GM12873 (cell line): ENCODE results near the gene PALLD.

Source experiments
- TF ChIP-seq, protein P1 (sequence below): IDR thresholded peaks from 2 replicates; pipeline ENCODE4 v1.5.1; 2012; ENCODE audit warnings: low read depth, mild to moderate bottlenecking, moderate library complexity, low read length, control low read depth; ENCODE audit not compliant: insufficient read depth; ENCODE audit errors: missing control alignments

The PALLD gene

DNA sequence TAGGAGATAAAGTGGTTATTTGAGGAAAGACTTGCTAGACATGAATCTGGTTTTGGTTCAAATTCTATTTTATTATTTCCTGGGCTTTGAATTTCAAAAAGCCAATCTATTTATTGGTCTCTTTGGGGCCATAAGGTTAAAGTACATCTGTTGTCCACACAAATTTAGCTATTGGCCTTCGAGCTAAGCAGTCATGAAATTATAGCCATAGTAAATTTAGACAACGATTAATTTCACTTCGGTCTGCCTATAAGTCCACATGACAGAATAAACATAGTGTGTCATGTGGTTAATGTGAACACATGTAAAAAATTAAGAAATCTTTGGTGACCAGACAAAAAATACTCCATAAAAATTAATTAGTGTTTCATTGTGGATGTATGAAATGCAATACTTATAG lies 161.9 kb downstream of the PALLD start:
- TF ChIP-seq, protein P1, sequence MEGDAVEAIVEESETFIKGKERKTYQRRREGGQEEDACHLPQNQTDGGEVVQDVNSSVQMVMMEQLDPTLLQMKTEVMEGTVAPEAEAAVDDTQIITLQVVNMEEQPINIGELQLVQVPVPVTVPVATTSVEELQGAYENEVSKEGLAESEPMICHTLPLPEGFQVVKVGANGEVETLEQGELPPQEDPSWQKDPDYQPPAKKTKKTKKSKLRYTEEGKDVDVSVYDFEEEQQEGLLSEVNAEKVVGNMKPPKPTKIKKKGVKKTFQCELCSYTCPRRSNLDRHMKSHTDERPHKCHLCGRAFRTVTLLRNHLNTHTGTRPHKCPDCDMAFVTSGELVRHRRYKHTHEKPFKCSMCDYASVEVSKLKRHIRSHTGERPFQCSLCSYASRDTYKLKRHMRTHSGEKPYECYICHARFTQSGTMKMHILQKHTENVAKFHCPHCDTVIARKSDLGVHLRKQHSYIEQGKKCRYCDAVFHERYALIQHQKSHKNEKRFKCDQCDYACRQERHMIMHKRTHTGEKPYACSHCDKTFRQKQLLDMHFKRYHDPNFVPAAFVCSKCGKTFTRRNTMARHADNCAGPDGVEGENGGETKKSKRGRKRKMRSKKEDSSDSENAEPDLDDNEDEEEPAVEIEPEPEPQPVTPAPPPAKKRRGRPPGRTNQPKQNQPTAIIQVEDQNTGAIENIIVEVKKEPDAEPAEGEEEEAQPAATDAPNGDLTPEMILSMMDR = no peak

DNA sequence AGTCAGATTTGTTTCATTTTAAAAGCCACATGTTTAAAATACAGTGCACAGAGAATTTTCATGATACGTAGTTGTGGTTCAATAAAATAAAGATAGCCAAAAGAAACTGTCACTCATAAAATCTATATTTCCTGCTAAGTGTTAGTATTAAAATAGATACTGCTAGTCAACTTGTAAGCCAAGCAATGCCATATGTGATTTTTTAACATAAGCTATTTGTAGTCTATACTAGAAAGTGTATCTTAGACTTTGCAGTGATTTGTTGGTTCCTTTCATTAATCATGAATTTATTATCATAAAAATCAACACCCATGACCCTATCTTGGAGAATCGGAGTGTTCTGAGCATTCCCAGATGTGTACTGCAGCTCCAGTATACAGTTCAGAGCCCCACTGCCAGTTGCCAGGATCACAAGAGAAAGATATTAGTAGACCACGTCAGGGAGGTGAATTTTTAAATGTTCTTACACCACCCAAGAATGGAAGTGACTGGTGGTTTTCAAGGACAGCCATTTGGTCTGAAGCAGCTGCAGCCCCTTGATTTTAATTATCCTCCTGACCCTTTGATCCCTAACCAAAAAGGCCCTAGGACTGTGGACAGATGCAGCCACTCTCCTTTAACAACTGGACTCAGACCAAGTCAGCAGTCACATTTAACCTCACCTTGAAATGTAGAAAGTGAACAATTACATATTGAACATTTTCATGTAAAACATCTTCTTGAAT lies 163.1 kb downstream of the PALLD start:
- TF ChIP-seq, protein P1 = no peak

DNA sequence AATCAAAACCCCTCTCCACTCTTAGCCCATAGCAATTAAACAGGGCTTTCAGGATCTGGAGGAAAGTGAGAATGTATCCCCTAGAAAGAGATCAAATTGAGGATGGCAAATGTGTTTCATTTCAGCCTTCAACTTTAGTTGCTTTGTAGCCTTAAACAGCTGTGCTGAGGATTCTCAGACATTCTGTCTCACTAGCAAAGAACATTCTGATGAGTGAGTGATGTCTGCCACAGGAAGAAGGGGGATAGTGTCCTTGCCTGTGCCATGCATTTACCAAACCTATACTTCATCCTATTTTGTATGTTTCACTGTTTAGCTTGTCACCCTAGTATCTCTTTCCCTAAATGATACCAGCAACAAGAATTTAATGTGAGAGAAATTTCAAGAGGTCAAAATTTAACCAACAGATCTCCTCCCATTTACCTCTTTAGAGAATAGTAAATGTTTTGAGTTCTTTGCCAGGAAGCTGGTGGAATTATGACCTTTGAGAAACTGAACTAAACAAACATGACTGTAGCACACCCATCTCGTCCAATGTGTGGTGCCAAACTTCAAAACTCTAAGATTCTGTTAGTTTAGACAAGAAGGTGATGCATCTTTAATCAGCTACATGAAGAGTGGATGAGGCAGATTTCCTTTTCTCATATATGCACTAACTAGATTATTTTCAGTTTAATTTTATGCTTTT lies 165.6 kb downstream of the PALLD start:
- TF ChIP-seq, protein P1 = no peak

DNA sequence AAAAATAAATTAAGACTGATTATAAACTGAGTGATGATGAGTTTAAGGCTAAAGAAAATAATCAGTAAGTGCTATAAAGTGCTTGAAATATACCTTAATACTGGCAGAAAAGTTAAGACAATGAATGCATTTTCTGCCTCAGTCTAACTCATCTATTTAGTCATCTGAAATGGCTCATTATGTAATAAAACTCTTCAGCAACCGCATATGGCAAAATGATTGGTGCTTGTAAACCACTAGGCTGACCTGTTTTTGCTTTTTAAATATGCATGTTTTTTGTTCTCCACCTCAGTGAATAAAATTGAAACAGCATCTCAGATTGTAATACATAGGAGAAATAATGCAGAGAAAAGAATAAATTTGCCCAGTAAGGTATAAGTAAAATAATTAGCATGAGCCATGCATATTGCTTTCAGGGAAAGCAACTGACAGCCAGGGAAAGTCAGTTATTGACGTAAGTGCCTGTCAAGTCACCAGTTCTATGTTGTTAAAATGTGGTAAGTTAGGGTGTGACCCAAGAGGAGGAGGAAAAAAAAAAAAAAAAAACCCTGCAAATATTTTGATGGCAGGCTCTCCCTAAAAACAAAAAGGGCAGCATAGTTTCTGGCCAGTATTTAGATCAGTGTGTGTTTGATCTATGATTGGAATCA lies 167.5 kb downstream of the PALLD start:
- TF ChIP-seq, protein P1 = no peak

DNA sequence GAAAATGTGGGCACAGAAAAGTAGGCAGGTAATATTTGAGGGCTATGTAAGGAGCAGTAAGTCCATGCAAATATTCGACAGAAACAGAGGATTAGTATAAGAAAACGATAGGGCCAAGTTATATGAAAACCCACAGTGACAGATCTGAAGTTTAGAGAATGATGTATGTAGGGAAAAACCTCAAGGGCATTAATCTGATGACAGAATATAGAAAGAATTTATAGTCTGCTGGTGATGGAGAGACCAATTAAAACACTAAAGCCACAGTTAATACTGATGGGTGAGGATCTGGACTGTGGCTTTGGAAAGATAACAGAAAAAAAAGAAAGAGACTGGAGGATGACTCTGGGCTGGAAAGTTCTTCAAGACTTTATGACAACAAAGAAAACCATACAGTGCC lies 169.7 kb downstream of the PALLD start:
- TF ChIP-seq, protein P1 = no peak

DNA sequence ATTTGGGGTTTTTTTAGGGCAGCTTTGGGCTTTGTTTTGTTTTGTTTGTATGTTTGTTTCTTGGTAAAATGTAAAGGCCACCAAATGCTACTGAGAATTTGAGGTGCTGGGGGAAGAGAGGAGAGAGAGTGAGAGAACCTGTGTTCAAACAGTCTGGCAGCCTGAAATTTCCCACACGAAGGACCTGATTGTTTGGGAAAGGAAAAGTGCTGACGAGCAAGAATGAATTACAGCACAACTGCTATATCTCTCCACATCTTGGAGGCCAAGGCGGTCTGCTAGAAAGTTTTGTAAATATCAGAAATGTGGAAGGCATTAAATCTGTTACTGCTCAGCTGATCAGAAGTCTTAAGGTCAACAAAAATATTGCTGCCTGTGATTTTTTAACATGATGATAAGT lies 170.5 kb downstream of the PALLD start:
- TF ChIP-seq, protein P1 = no peak

DNA sequence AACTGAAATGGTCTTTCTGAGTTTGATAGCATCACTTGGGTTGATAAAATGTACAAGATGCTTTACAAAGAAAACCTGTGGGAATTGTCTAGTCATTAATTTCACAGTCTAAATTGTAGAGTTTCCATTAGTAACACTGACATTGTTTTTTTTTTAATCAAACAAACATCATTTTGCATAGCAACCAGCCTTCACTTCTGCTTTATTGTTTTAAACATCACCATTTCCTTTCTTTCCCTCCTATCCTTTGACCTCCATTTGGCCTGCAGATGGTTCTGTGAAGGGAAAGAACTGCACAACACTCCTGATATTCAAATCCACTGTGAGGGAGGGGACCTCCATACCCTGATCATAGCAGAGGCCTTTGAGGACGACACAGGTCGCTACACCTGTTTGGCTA lies 171.1 kb downstream of the PALLD start:
- TF ChIP-seq, protein P1 = no peak
